Left lung (tissue), 10 donors: ENCODE measurements around the gene SDK2. TPM values are rescaled to one million over a fixed set of nuclear protein-coding genes. Genes with fewer than 3 reads are reported as not detected.

ENCODE experiments used
- ATAC-seq: fragments of 200-7000 bp; cut with Tn5 transposase; one replicate; pipeline ENCODE4 v1.9.1; 2020; ENCODE audit warnings: moderate library complexity
- DNase-seq, 4 donors: peaks; one replicate each; pipeline ENCODE4 v3.0.0-alpha.2; 2013 to 2020
- H3K27ac ChIP-seq, 2 donors: fragments of 200-600 bp; sonication (generic) in 1 of 2; one replicate each; pipeline versions ENCODE4 v1.5.0 to v1.8.0; 2020 to 2021
- H3K27me3 ChIP-seq, 2 donors: fragments of 200-600 bp; sonication (generic) in 1 of 2; one replicate each; pipeline versions ENCODE4 v1.5.0 to v1.8.0; 2020 to 2021
- H3K36me3 ChIP-seq, 2 donors: fragments of 200-600 bp; sonication (generic) in 1 of 2; one replicate each; pipeline versions ENCODE4 v1.5.0 to v1.8.0; 2020 to 2021
- H3K4me1 ChIP-seq, 2 donors: fragments of 200-600 bp; one replicate each; pipeline ENCODE4 v1.8.0; 2021
- H3K4me3 ChIP-seq, 2 donors: fragments of 200-600 bp; sonication (generic) in 1 of 2; one replicate each; pipeline versions ENCODE4 v1.5.0 to v1.8.0; 2020 to 2021; ENCODE audit warnings: mild to moderate bottlenecking in 1 of 2
- H3K9me3 ChIP-seq, 2 donors: fragments of 200-600 bp; sonication (generic) in 1 of 2; one replicate each; pipeline versions ENCODE4 v1.5.0 to v1.8.0; 2020 to 2021
- intact Hi-C, 2 donors: fragments of 100-400 bp; cut with DNase I; formaldehyde crosslinking; loops; one replicate each; pipeline versions ENCODE4 v1.11.2 to v1.14.2; 2022
- polyA plus RNA-seq, 6 donors: library from polyadenylated mRNA; unstranded; fragments of 120-200 nt; gene quantifications; one replicate each; pipeline ENCODE4 v1.2.1, GENCODE V29; 2013; ENCODE audit not compliant: insufficient read length in 6 of 6
- total RNA-seq, 2 donors: library from RNA; stranded (reverse); fragmentation: NEBNext Ultra II Directional; extraction: Animal tissue kit (Norgen Biotek cat#: 25700); gene quantifications; one replicate each; pipeline ENCODE4 v1.2.1, GENCODE V29; 2021
- TF ChIP-seq, protein P1 (sequence below), 2 donors: fragments of 200-600 bp; sonication (generic) in 1 of 2; IDR thresholded peaks; one replicate each; pipeline versions ENCODE4 v1.5.0 to v1.8.0; 2021; ENCODE audit warnings: antibody characterized with exemption in 2 of 2
- donor health status: DM: no; HTN: yes; CAD: no.
- donor health status: DM: no; HTN: no; CAD: no.

Gene SDK2
- total and polyA plus RNA-seq, 8 donors, result 6.0 to 10.9 (median 7.5) TPM

DNA sequence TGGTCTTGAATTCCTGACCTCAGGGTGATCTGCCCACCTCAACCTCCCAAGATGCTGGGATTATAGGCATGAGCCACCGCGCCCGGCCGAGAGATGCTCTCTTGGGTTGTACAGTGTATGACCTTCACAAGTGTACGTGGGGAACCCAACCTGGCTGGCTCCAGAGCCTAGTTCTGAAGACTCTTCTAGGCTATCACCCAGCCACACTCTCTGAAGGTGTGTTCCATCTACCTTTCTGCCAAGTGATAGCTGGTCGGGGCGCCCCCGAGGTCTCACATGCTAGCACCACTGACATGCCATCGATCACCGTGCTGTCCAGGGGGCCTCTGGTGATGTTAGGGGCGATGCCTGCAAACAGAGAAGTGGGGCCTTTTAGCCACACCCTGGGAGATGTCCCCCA lies 210.7 kb downstream of the SDK2 start:
- no peaks in the 10 kb centered on the region for H3K9me3 ChIP-seq
- H3K4me1 ChIP-seq, result peaks cover 5 to 22% of the 10 kb centered on the region in 2 donors
- TF ChIP-seq, protein P1, sequence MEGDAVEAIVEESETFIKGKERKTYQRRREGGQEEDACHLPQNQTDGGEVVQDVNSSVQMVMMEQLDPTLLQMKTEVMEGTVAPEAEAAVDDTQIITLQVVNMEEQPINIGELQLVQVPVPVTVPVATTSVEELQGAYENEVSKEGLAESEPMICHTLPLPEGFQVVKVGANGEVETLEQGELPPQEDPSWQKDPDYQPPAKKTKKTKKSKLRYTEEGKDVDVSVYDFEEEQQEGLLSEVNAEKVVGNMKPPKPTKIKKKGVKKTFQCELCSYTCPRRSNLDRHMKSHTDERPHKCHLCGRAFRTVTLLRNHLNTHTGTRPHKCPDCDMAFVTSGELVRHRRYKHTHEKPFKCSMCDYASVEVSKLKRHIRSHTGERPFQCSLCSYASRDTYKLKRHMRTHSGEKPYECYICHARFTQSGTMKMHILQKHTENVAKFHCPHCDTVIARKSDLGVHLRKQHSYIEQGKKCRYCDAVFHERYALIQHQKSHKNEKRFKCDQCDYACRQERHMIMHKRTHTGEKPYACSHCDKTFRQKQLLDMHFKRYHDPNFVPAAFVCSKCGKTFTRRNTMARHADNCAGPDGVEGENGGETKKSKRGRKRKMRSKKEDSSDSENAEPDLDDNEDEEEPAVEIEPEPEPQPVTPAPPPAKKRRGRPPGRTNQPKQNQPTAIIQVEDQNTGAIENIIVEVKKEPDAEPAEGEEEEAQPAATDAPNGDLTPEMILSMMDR (IDR thresholded peaks at IDR 0.05), result no peak
- intact Hi-C loops, result no loop called here
- ATAC-seq, result no peak
- no peak overlapping the region for H3K27ac ChIP-seq
- no peaks in the 10 kb centered on the region for H3K36me3 ChIP-seq
- H3K27me3 ChIP-seq, result peaks cover 0 to 10% of the 10 kb centered on the region in 2 donors
- DNase-seq, result no peak
- no peak overlapping the region for H3K4me3 ChIP-seq

DNA sequence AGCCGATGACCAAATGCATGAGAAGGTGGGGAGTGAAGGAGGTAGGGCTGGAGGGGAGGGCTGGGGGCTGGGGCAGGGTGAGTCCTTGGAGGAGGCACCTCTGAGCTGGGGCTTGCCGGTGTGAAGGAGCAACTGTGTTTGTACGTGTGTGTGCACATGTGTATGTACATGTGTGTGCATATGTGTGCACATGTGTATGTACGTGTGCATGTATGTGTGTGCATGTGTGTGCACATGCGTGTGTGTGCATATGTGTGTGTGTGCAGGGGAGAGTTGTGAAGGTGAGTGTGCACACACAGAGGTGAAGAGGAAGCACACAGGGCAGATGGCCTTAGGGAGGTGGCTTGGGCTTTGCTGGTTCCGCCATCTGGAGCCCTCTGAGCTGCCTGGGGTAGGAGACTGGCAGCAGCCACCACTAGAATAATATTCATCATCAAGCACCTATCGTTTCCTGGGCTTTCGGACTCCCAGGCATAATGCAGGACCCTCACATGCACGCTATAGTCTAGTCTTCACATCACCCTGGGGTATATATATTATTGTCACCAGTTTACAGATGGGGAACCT lies 211.5 kb downstream of the SDK2 start:
- no peak overlapping the region for H3K4me3 ChIP-seq
- H3K27me3 ChIP-seq, result peaks cover 0 to 10% of the 10 kb centered on the region in 2 donors
- no peak for DNase-seq
- intact Hi-C loops, result no loop called here
- no peaks in the 10 kb centered on the region for H3K9me3 ChIP-seq
- H3K36me3 ChIP-seq, result no peaks in the 10 kb centered on the region
- TF ChIP-seq, protein P1 (IDR thresholded peaks at IDR 0.05), result no peak
- H3K27ac ChIP-seq, result no peak overlapping the region
- peaks cover 5 to 22% of the 10 kb centered on the region in 2 donors for H3K4me1 ChIP-seq
- ATAC-seq, result no peak

DNA sequence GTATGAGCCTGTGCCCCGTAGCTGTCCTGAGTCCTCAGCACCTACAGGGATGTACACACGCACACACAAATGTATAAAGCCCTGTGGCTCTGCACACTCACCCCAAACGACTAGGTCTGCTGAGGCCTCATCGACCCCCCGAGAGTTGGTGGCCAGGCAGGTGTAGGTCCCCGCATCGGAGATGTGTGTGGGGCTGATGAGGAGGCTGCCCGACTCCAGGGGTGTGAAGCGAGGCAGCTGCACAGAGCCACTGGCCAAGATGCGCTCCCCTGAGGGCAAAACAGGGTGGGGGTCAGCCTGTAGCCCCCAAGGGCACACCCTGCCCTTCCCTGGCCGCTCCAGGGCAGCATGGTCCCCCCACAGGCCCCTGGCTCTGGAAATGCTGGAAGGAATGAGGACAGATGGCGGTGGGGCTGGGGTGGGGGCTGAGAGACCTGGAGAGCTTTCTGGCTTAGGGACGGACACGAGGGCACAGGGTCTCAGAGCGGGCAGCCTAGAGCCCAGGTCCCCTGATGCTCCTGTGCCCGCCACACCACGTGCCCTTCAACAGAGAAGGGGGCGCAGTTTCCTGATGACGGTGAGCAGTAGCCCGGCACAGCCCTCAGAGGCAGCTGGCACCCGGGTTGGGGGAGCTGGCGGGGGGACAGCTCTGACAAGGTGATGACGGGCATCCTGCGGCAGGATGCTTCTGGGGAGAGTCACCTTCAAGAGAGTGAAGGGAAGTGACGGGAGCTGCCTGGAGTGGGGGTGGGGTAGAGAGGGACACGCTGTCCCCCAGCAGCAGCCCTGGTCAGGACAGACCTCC lies 212.6 kb downstream of the SDK2 start:
- no peak for ATAC-seq
- peaks cover 5 to 22% of the 10 kb centered on the region in 2 donors for H3K4me1 ChIP-seq
- no peaks in the 10 kb centered on the region for H3K9me3 ChIP-seq
- peaks cover 0 to 10% of the 10 kb centered on the region in 2 donors for H3K27me3 ChIP-seq
- H3K36me3 ChIP-seq, result no peaks in the 10 kb centered on the region
- no peak overlapping the region for H3K27ac ChIP-seq
- TF ChIP-seq, protein P1 (IDR thresholded peaks at IDR 0.05), result no peak
- no peak overlapping the region for H3K4me3 ChIP-seq
- DNase-seq, result no peak
- intact Hi-C loops, result no loop called here

DNA sequence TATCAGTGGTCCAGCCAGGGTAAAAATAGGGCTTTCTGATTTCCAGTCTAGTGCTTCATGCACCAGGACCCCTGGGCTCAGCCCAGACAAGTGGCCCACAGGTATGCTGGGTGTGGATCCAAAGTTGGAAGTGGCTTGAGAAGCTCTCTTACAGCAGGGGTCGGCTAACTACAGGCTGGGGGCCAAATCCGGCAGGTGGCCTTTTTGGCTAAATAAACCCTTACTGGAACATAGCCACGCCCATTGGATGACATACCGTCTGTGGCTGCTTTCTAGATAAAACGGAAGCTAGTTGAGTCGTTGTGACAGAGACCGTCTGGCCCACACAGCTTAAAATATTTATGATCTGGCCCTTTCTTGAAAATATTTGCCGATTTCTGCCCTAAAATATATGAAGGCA lies 213.4 kb downstream of the SDK2 start:
- no peak overlapping the region for H3K27ac ChIP-seq
- no peak overlapping the region for H3K4me3 ChIP-seq
- no peaks in the 10 kb centered on the region for H3K9me3 ChIP-seq
- DNase-seq (peak in 2 of 4 donors; percentile 20 to 50), ATAC-seq (peak; percentile 38)
- no peaks in the 10 kb centered on the region for H3K36me3 ChIP-seq
- peaks cover 5 to 22% of the 10 kb centered on the region in 2 donors for H3K4me1 ChIP-seq
- intact Hi-C loops, result no loop called here
- TF ChIP-seq, protein P1 (IDR thresholded peaks at IDR 0.05), result no peak
- H3K27me3 ChIP-seq, result peaks cover 0 to 10% of the 10 kb centered on the region in 2 donors

DNA sequence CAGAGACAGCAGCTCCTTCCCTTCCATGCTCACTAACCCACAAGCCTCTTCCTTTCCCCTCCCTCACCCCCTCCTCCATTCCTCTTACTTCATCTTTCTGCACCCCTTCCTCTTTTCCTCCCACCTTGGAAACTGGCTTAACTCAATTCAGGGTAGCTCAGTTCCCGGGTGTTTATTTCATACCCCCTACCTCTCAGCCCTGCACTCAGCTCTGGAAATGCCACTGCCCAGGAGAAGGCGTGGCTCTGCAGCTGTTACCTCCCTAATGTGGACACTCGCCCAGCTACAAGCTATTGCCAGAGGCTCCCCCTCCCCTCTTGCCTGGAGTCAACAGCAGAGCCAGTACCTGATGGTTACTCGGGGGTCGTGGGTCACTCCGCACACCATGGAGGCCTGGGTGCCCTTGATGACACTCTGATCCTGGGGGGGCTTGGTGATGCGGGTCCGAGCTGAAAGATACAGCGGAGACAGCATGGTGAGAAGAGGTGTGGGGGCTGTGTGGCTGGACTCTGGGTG lies 214.0 kb downstream of the SDK2 start:
- Histone ChIP-seq H3K4me1 (peaks cover 5 to 22% of the 10 kb centered on the region in 2 donors), H3K9me3 (no peaks in the 10 kb centered on the region), H3K27me3 (peaks cover 0 to 10% of the 10 kb centered on the region in 2 donors), H3K36me3 (no peaks in the 10 kb centered on the region), H3K4me3 (no peak overlapping the region), H3K27ac (no peak overlapping the region)
- no peak for DNase-seq
- TF ChIP-seq, protein P1 (IDR thresholded peaks at IDR 0.05), result no peak
- intact Hi-C loops, result no loop called here
- peak; percentile 9 for ATAC-seq
